GDM1 (cell line): ENCODE data around the gene WDR33.
"Not testable (repeated sequence)": the region's sequence is repeated elsewhere in the genome, so short reads cannot be mapped to it uniquely, and the experiment has no call there.

Experiments
- DNase-seq: peaks from one replicate; lab custom pipeline; 2025; lab: John Stamatoyannopoulos, UW

The WDR33 gene

GRCh38 chr2:127763776-127764175 is 47.2 kb downstream of the WDR33 start:
- no peak for DNase-seq

DNA sequence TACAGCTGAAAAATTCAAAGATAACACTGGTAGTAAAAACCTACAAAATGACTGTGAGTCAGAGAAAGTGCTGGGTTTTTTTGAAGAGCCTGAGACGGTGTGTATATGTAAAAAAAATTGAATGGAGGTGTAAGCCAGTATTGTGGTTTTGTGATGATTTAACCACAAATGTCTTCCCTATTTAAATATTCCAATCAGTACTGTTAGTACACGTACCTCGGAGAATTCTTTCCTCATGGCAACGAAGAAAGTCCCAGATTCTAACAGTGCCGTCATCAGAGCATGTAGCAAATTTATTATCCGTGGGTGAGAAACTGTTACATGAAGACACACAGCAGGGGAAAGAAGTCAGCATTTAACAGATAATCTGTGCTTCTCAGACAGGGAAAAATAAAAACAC is 48.1 kb downstream of the WDR33 start:
- DNase-seq, result no peak

- DNase-seq, result no peak
These were observed 48.5 kb downstream of the WDR33 start for GRCh38 chr2:127762441-127762840.

- DNase-seq, result no peak
These were observed 51.0 kb downstream of the WDR33 start for GRCh38 chr2:127759931-127760330.

DNA sequence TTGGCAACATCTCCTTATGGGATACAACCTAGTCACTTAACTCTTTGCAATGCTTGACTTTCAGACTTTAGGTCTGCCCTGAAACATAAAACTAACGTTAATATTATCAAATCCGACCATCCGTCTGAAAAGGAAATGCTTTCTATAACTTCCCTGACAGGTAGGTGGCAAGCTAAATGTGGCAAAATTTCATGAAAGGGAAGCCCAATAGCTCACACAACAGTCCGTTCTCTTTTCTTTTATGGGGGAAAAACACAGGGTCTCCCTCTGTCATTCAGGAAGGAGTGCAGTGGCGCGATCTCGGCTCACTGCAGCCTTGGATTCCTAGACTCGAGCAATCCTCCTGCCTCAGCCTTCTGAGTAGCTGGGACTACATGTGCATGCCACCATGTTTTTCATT is 56.8 kb downstream of the WDR33 start:
- DNase-seq, result no peak

DNA sequence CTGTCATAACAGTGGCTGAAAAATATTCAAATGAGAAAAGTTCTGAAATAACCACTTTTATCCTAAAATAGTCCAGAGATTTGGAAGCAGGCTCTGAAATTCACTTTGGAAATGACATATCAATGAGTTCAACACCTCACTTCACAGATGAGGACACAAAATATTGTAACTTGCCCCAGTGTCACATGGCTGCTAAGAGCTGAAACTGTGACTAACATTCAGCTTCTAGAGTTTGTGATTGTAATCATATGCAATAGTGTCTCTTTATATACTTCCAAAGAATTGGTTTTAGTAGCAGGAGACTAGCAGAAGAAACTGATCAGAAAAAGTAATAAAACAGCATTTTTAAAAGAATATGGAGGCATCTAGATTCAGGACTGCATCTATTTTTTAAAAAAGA is 57.6 kb downstream of the WDR33 start:
- DNase-seq, result no peak

DNA sequence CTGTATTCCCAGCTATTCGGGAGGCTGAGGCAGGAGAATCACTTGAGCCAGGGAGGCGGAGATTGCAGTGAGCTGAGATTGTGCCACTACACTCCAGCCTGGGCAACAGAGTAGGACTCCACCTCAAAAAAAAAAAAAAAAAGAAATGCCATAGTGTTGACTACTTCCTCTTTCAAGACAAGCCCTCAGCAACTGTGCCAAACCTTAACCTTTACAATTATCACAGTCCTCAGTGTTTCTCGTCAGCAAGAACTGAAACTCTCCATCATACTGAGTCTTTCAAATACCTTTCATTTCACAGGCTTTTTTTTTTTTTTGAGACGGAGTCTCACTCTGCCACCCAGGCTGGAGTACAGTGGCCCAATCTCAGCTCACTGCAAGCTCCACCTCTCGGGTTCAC is 61.4 kb downstream of the WDR33 start:
- DNase-seq, result not testable (repeated sequence)

GRCh38 chr2:127747621-127748020 is 63.4 kb downstream of the WDR33 start:
- DNase-seq, result no peak

DNA sequence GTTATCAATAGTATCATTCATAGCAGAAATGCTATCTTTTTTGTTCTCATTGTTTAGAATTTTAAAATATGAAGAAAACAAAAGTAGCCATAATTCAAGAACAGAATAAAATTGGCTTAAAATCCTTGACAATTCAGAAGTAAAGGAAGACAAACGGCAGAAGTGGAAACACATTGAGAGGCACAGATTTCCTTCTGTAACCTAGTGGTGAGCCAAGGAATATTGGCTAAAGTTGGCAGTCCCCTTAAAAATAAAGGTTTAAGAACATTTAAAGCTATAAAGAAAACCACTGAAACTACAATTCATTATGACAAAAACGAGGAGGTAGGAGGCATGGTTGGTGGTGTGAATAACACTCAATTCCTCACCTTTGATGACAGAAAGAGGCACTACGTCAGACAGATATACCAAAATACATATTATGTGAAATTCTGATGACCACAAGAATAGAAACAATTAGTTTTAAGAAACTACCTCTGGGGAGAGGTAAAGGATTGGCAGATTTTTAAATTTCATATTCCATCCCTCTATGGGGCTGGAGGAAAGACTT is 67.4 kb downstream of the WDR33 start:
- DNase-seq, result no peak

GRCh38 chr2:127740665-127741288 is 70.2 kb downstream of the WDR33 start:
- DNase-seq, result no peak

GRCh38 chr2:127739800-127740199 is 71.2 kb downstream of the WDR33 start:
- DNase-seq, result no peak

GRCh38 chr2:127737892-127738291 is 73.1 kb downstream of the WDR33 start:
- DNase-seq, result no peak

DNA sequence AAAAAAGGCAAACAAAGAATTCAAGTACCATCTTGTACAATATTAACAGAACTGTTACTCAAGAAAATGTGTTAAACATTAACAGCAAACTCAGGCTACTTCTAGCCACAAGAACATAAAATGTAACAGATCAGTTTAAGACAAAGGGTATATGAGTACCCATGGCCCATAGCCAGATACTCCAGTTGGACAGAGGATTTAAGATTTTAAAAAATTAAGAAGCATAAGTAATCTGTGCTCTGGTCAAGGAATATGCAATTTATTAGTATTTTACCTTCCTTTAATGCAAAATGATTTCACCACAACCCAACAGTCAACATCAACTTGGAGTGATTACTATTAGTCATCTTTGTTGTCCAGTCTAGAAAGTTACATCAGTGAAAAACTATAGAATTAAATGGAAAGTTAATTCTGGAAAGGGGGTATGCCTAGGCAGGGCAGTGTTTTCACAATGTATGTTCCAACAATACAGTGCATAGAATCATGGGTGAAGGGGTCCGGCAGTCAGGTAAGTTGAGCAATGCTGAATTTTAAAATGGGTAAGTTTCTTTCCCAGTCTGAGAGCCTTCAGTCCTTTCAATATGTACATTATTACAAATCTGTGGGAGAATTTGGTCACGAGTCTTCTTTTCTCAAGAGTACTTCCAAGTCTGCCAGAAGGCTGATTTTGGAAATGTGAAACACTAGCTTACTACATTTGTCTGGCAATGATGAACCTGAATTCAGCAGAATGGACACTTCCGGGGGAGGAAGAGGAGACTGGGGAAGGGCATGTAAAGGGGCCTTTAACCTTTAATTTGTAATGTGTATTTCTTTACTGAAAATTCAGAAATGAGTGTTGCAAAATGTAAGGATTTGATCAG is 75.2 kb downstream of the WDR33 start:
- DNase-seq, result no peak

- DNase-seq, result no peak
These were observed 75.9 kb downstream of the WDR33 start for GRCh38 chr2:127735044-127735443.

DNA sequence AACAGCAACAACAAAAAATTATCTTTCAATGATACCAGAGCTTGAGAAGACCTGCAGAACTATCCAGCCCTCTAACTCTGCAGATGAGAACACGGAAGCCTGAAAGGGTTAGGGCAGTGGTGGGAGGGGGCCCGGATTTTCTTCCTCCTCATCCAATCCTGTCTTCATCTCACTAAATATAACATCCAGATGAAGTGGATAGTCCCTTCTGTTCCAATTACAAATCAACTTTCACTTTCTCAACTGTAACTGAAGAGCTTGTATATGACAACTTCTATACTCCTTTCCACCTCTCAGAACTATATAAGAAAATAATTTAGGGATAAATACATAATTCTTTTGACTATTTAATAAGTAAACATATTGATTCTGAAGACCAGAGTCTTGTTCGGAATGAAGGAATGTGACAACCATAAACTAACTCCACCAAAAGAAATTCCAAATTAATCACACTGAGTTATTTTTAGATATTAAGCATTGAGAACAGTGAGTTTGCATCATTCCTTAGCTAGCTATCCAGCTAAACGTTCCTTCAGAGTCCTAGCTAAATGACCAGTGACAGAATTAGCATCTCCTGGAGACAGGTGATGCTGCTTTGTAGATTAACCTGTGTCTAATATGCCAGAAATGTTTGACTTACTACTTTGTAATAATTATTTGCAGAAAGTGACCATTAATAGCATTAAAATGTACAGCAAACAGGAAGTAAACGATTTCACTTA is 77.0 kb downstream of the WDR33 start:
- no peak for DNase-seq

DNA sequence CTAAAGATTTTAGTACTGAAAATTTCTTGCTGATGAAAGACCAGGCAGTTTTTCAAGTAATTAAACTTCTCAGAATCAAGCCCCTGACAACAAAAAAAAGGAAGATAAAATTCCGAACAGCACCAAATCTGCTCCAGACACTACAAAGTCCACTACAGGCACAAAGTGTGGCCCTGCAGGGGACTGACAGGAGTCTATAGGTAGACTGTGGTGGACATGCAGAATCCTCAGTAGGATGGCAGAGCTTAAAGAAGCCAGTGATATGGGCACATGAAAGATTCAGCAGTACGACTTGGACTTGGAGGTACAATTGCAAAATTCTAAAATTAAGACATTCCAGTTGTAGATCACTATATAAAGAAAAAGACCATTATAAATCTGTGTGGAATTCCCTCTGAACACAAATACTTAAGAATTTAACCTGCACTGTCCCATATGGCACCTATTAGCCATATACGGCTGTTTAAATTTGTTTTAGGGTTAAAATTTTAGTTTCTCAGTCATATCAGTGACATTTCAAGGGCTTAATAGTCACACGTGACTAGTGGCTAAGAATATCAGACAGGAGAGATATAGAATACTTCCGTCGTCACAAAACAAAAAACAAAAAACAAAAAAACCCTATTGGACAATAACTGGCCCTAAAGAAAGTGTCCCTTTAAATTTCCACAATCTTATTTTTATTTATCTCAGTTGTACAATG is 77.7 kb downstream of the WDR33 start:
- no peak for DNase-seq

- DNase-seq, result no peak
These were observed 84.7 kb downstream of the WDR33 start for GRCh38 chr2:127726158-127726880.

DNA sequence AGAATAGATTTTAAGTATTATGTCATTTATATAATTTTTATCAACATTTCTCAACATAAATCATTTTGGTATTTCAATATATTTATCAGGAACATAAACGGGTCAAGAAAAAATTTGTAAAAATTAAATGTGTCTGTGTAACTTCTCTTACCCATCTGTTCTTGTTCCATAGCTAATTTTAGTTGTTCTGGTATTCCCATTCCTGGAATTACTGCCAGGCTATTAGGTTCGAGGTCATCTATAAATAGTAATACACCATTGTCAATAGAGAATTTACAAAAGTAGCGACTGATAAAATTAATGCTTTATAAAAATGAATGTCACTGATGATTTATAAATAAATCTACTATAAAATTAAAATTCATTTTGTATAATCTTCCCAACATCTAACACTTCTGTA is 88.2 kb downstream of the WDR33 start:
- DNase-seq, result no peak

GRCh38 chr2:127721978-127722355 is 89.0 kb downstream of the WDR33 start:
- no peak for DNase-seq

GRCh38 chr2:127721311-127721977 is 89.5 kb downstream of the WDR33 start:
- DNase-seq, result no peak
